ENCODE results near the gene SAP30BP.

GRCh38 chr17:75634754-75635609 is 32.2 kb upstream of the SAP30BP start:
- TF ChIP-seq, protein P1, sequence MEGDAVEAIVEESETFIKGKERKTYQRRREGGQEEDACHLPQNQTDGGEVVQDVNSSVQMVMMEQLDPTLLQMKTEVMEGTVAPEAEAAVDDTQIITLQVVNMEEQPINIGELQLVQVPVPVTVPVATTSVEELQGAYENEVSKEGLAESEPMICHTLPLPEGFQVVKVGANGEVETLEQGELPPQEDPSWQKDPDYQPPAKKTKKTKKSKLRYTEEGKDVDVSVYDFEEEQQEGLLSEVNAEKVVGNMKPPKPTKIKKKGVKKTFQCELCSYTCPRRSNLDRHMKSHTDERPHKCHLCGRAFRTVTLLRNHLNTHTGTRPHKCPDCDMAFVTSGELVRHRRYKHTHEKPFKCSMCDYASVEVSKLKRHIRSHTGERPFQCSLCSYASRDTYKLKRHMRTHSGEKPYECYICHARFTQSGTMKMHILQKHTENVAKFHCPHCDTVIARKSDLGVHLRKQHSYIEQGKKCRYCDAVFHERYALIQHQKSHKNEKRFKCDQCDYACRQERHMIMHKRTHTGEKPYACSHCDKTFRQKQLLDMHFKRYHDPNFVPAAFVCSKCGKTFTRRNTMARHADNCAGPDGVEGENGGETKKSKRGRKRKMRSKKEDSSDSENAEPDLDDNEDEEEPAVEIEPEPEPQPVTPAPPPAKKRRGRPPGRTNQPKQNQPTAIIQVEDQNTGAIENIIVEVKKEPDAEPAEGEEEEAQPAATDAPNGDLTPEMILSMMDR (optimal IDR thresholded peaks at IDR 0.05 in 1 of 3, IDR thresholded peaks at IDR 0.05 in 1 of 3, conservative IDR thresholded peaks at IDR 0.05 in 1 of 3; ENCODE audit: extremely low read depth in 1 of 3, insufficient read depth in 2 of 3, low read length in 3 of 3) = no peak
- no peak for TF ChIP-seq EZH2 (IDR thresholded peaks at IDR 0.05; ENCODE audit: low read length)

Measured in keratinocyte (primary cell).